ENCODE measurements around the gene MAD2L1BP.

The MAD2L1BP gene

DNA sequence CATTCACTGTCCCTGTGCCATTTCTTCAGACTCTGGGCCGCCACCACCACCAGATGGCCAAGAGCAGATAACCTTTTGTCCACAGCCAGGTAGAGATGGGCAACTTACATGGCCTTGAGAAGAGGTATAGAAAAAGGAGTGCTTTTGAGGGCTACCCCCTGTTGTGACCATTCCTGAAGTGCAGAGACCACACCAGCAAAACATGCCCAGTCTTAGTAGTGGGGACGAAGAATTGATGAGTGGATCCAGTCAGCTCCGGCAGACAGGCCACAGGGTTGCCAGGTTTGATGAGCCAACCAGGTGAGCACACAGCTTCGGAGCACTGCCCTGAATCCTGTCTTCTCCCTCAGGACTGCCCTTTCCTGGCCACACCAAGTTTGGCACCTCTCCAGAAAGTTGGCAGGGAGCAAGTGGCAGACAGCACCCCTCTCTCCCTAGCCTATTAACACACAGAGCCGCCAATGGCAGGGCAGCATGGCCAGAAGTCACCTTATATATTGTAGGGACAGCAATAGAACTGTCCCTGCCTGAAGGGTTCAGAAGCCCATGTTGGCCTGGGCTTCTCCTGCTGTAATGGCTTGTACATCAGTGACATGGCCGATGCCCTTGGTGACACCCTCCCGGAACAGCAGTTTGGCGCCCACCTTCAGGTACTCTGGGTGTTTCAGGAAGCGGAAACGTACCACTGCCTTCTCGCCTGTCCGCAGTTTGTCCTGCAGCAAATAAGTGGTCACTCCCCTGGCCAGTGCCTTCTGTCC, 14.4 kb upstream of the MAD2L1BP start:
- TF ChIP-seq ZFX (IDR thresholded peaks at IDR 0.05; ENCODE audit: borderline replicate concordance): no peak
- TF ChIP-seq, protein P1, sequence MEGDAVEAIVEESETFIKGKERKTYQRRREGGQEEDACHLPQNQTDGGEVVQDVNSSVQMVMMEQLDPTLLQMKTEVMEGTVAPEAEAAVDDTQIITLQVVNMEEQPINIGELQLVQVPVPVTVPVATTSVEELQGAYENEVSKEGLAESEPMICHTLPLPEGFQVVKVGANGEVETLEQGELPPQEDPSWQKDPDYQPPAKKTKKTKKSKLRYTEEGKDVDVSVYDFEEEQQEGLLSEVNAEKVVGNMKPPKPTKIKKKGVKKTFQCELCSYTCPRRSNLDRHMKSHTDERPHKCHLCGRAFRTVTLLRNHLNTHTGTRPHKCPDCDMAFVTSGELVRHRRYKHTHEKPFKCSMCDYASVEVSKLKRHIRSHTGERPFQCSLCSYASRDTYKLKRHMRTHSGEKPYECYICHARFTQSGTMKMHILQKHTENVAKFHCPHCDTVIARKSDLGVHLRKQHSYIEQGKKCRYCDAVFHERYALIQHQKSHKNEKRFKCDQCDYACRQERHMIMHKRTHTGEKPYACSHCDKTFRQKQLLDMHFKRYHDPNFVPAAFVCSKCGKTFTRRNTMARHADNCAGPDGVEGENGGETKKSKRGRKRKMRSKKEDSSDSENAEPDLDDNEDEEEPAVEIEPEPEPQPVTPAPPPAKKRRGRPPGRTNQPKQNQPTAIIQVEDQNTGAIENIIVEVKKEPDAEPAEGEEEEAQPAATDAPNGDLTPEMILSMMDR (IDR thresholded peaks at IDR 0.05): no peak
- H3K27ac ChIP-seq: no peak overlapping the region

DNA sequence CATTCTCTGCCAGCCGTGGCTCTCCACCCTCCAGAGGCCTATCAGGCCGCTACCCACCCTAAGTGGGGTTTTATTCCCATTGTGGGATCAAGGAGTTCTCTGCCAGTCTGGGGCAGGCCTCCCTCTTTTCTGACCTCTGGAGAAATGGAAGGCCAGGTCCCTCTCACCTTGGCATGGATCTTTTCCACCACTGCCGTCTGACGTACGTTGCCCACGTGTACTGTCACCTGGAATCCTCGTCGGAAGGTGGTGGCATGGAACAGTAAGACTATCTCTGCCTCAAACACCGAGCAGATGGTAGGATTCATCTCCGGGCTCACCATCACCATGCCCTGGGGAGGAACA, 13.8 kb upstream of the MAD2L1BP start:
- H3K27ac ChIP-seq: no peak overlapping the region
- no peak for TF ChIP-seq ZFX (IDR thresholded peaks at IDR 0.05; ENCODE audit: borderline replicate concordance)
- TF ChIP-seq, protein P1 (IDR thresholded peaks at IDR 0.05): no peak

DNA sequence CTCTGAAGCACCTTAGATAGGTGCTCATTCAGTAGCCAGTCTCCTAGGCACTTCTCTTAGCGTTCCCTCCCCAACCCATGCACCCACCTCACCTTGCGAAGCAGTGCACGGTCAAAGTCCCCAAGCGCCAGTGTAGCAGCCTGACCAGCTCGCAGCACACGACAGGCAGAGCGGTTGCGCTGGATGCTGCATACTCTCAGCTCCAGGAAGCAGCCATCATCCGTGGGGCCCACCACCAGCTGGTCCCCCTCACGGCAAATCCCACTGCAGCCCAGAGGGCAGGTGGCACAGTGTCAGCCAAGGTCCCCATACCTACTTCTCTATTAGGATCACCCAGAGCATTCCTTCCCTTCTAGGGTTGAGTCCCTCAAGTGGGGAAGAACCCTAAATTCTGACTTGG, 13.1 kb upstream of the MAD2L1BP start:
- TF ChIP-seq ZFX (IDR thresholded peaks at IDR 0.05; ENCODE audit: borderline replicate concordance): no peak
- TF ChIP-seq, protein P1 (IDR thresholded peaks at IDR 0.05): no peak

DNA sequence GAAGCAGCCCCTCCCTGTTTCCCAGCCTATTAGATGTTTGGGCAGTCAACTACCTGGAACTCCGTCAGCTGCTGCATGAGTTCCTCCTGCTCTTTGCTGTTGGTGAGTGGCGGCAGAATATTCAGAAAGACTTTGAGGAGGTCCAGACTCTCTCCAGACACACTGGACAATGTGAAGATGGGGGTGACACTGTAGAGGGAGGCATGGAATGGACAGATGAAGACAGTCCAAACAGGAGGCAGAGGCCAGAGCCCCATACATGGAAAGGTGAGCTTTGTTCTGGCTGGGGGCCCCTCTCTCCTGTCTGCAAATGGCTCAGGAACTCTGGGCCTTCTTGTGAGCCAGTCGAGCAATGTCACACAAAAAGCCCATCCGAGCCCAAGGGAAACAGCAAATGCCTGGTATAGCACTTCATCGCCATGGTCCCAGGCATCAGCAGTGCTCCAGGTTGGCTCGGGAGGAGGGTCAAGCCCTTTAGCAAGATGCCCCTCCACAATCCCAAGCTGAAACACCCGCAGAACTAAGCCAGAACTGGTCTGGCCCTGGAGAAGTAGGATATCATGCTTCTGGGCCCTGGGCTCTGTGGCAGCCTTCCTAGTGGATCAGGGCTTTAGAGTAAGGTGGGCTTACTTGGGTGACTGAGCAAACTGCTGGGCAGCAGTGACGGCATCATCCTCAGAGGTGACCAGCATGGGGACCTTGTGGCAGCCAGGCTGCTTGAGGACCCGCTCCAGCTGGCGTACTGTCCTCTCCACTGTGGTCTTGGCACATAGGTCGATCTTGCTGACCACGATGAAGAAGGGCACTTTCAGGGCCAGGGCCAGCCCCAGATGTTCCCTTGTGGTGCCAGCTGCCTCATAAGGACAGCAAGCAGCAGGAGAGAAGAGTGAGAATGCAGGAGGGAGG, 11.5 kb upstream of the MAD2L1BP start:
- no peak for TF ChIP-seq ZFX (IDR thresholded peaks at IDR 0.05; ENCODE audit: borderline replicate concordance)
- TF ChIP-seq, protein P1 (IDR thresholded peaks at IDR 0.05): no peak
- no peak overlapping the region for H3K27ac ChIP-seq

More for the DNA sequence above, 13.1 kb upstream of the MAD2L1BP start:
- H3K27ac ChIP-seq: no peak overlapping the region

DNA sequence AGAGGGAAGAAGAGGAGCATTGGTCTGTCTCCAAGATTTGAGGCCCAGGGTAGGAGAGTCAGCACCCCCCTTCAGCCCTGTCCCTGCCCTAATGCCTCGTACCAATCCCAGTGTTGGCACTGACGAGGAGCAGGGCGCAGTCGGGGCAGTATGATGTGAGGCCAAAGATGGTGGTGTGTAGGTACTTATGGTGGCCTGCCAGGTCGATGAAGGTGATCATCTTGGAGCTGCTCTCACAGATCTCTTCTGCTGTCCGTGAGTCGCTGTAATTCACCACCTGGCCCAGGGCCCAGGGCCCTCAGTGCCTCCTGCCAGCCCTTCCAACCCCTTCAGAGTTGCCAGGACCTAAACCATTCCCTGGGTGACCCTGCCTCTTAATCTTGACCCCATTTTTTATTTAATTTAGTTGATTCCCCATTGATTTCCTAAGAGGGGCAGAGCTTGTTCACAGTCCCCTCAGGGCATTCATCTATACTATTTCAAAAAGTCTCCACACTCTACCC, 10.8 kb upstream of the MAD2L1BP start:
- no peak for TF ChIP-seq ZFX (IDR thresholded peaks at IDR 0.05; ENCODE audit: borderline replicate concordance)
- TF ChIP-seq, protein P1 (IDR thresholded peaks at IDR 0.05): no peak
- H3K27ac ChIP-seq: no peak overlapping the region

DNA sequence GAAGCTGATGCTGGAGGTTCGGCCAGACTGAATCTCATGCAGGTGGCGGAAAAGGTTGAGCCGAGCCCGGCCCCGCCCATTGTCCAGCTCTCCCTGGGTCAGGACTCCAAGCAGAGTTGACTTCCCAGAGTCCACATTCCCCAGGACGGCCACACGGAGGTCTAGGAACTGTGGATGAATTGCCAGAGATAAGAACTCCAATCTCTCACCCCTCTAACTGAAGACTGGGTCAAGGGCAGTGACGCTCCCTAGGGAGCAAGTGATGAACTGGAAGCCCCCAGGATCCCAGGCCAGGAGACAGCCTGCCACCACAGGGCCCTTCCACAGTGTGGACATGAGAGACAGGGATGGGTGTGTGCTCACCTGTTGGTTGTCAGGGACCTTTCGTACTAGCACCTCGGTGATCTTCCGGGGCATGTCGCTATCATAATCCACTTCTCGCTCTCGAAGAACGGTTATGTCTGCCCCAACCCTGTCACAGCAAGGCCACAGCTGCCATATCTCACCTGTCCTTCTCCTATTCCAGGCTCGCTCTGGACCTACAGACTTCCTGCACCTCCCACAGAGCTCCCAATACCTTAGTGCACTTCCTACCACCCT, 10.1 kb upstream of the MAD2L1BP start:
- H3K27ac ChIP-seq: no peak overlapping the region
- TF ChIP-seq, protein P1 (IDR thresholded peaks at IDR 0.05): no peak
- no peak for TF ChIP-seq ZFX (IDR thresholded peaks at IDR 0.05; ENCODE audit: borderline replicate concordance)

Data from 22Rv1 (cell line).